ENCODE data around the gene HCRTR1.
A peak's percentile ranks its signal among the peaks of the same experiment; 100 is the strongest.

GRCh38 chr1:31663622-31664452 is 46.3 kb downstream of the HCRTR1 start:
- TF ChIP-seq, protein P1, sequence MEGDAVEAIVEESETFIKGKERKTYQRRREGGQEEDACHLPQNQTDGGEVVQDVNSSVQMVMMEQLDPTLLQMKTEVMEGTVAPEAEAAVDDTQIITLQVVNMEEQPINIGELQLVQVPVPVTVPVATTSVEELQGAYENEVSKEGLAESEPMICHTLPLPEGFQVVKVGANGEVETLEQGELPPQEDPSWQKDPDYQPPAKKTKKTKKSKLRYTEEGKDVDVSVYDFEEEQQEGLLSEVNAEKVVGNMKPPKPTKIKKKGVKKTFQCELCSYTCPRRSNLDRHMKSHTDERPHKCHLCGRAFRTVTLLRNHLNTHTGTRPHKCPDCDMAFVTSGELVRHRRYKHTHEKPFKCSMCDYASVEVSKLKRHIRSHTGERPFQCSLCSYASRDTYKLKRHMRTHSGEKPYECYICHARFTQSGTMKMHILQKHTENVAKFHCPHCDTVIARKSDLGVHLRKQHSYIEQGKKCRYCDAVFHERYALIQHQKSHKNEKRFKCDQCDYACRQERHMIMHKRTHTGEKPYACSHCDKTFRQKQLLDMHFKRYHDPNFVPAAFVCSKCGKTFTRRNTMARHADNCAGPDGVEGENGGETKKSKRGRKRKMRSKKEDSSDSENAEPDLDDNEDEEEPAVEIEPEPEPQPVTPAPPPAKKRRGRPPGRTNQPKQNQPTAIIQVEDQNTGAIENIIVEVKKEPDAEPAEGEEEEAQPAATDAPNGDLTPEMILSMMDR (conservative IDR thresholded peaks at IDR 0.05 in 1 of 2, IDR thresholded peaks at IDR 0.05 in 1 of 2; ENCODE audit: extremely low read depth in 1 of 2, insufficient read depth in 1 of 2, low read depth in 1 of 2, low read length in 2 of 2) = peak; percentile 75 to 77
- no peak for TF ChIP-seq EZH2 (IDR thresholded peaks at IDR 0.05; ENCODE audit: borderline replicate concordance, low read length)
